Activated CD8-positive, alpha-beta T cell treated with anti-CD3 and anti-CD28 coated beads for 36 hours (primary cell): ENCODE results near the gene RPL10A. TPM values are rescaled to one million over a fixed set of nuclear protein-coding genes. Genes with fewer than 3 reads are reported as not detected.

Experiments used
- ATAC-seq: fragments of 200-7000 bp; cut with Tn5 transposase; one replicate; pipeline ENCODE4 v1.10.0; 2021; ENCODE audit warnings: mild to moderate bottlenecking, moderate library complexity
- CTCF ChIA-PET: fragments of 350-600 bp; sonication (Branson Sonifier 250); formaldehyde crosslinking; loops from one replicate; lab custom pipeline; 2021; ENCODE audit warnings: antibody characterized with exemption; lab: Charles Lee
- POLR2A ChIA-PET: fragments of 350-600 bp; sonication (Branson Sonifier 250); formaldehyde crosslinking; loops from one replicate; lab custom pipeline; 2021; ENCODE audit warnings: antibody characterized with exemption; lab: Charles Lee
- DNase-seq: peaks from one replicate; pipeline ENCODE4 v3.0.0-alpha.2; 2020
- H3K27ac Mint-ChIP-seq: one replicate; pipeline ENCODE4 v1.8.0; 2021; ENCODE audit warnings: mild to moderate bottlenecking, mixed read lengths
- H3K27me3 Mint-ChIP-seq: one replicate; pipeline ENCODE4 v1.8.0; 2021; ENCODE audit warnings: mixed read lengths
- H3K36me3 Mint-ChIP-seq: one replicate; pipeline ENCODE4 v1.8.0; 2021; ENCODE audit warnings: low read depth, mixed read lengths
- H3K4me1 Mint-ChIP-seq: one replicate; pipeline ENCODE4 v1.8.0; 2021; ENCODE audit warnings: low read depth, mixed read lengths
- H3K4me3 Mint-ChIP-seq: one replicate; pipeline ENCODE4 v1.8.0; 2021; ENCODE audit warnings: mild to moderate bottlenecking, moderate library complexity, mixed read lengths
- H3K9me3 Mint-ChIP-seq: one replicate; pipeline ENCODE4 v1.8.0; 2021; ENCODE audit warnings: mixed read lengths
- intact Hi-C: fragments of 100-400 bp; cut with micrococcal nuclease; formaldehyde crosslinking; loops from one replicate; pipeline ENCODE4 v1.10.0; 2022
- total RNA-seq, 2 experiments: library from RNA; stranded (reverse); gene quantifications; one replicate each; pipeline ENCODE4 v1.2.3, GENCODE V29; 2021
- TF ChIP-seq, protein P1 (sequence below): fragments of 200-600 bp; IDR thresholded peaks from one replicate; pipeline ENCODE4 v1.8.0; 2022; ENCODE audit warnings: antibody characterized with exemption, mild to moderate bottlenecking

RPL10A gene
- total RNA-seq, 2 experiments from 2014 or later = 2,322 to 2,393 TPM

DNA sequence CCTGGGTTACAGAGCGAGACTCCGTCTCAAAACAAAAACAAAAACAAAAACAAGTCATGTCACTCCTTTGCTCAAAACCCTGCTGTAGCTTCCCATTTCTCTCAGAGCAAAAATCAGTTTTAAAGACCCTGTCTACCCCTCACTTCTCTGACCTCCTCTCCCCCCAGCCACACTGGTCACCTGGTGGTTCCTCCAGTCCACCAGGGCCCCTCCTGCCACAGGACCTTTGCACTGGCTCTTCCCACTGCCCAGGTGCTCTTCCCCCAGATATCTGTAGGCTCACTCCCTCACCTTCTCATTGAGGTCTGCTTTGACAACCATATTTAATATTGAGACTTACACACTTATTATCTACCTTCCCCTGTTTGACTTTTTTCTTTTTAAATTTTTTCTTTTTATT lies 33.6 kb downstream of the RPL10A start:
- H3K4me1 Mint-ChIP-seq = peaks cover 5% of the 10 kb centered on the region
- H3K4me3 Mint-ChIP-seq = no peak overlapping the region
- ATAC-seq (no peak), DNase-seq (no peak)
- ChIA-PET POLR2A (no interaction called here), CTCF (interaction anchor here (0.9 to 1.1 kb wide), 2 partner anchors 235 to 384 kb away, joined by 3 to 5 read pairs; partner anchors contain the start of gene ARMC12)
- intact Hi-C loops = no loop called here
- H3K9me3 Mint-ChIP-seq = no peaks in the 10 kb centered on the region
- TF ChIP-seq, protein P1, sequence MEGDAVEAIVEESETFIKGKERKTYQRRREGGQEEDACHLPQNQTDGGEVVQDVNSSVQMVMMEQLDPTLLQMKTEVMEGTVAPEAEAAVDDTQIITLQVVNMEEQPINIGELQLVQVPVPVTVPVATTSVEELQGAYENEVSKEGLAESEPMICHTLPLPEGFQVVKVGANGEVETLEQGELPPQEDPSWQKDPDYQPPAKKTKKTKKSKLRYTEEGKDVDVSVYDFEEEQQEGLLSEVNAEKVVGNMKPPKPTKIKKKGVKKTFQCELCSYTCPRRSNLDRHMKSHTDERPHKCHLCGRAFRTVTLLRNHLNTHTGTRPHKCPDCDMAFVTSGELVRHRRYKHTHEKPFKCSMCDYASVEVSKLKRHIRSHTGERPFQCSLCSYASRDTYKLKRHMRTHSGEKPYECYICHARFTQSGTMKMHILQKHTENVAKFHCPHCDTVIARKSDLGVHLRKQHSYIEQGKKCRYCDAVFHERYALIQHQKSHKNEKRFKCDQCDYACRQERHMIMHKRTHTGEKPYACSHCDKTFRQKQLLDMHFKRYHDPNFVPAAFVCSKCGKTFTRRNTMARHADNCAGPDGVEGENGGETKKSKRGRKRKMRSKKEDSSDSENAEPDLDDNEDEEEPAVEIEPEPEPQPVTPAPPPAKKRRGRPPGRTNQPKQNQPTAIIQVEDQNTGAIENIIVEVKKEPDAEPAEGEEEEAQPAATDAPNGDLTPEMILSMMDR = no peak
- H3K36me3 Mint-ChIP-seq = no peaks in the 10 kb centered on the region
- H3K27me3 Mint-ChIP-seq = peaks cover 11% of the 10 kb centered on the region
- no peak overlapping the region for H3K27ac Mint-ChIP-seq

DNA sequence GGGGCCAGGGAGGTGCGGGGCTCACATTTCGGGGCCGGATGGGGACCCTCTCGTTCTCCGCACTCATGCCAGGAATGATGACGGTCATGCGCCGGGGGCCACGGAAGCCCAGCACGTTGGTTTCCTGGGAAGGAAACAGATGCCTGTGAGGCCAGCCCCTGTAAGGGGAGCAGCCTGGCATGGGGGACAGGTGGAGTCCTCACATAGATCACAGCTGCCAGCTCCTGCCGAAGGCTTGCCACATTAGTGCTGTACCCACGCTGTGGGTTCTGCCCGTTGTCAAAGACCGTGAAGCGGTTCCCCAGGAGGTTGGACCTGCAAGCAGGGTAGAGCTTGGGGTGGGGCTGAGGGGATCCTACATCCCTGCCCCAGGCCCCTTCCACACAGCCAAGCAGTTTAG lies 35.3 kb downstream of the RPL10A start:
- ChIA-PET CTCF (interaction anchor here (1.2 to 3.6 kb wide), 2 partner anchors 19 to 54 kb away, joined by 3 to 21 read pairs; no protein-coding TSS in a partner anchor), POLR2A (no interaction called here)
- DNase-seq = no peak
- ATAC-seq = no peak
- Mint-ChIP-seq H3K4me1 (peaks cover 3% of the 10 kb centered on the region), H3K9me3 (no peaks in the 10 kb centered on the region), H3K27ac (no peak overlapping the region), H3K27me3 (peaks cover 9% of the 10 kb centered on the region), H3K36me3 (no peaks in the 10 kb centered on the region), H3K4me3 (no peak overlapping the region)
- TF ChIP-seq, protein P1 = no peak
- intact Hi-C loops = no loop called here

DNA sequence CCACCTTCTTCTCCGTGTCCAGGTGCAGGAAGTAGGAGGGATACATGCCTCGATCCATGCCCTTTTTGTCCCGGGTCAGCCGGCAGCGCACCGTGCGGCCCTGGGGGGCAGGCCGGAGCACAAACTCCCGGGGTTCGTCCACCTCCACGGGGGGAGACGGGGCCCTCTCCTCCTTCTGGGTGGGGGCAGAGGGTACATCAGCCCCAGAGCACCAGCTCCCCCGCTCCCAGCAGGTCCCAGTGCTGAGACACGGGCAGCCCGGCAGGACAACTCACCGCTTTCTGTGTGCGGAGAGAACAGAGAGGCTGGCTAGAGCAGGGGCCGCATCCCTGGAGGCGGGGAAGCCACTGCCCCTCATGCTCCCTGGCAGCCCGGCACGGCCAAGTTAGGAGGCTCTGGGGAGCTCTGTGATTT lies 37.8 kb downstream of the RPL10A start:
- CTCF ChIA-PET = interaction anchor here (0.6 to 3.6 kb wide), 2 partner anchors 17 to 56 kb away, joined by 3 to 21 read pairs; no protein-coding TSS in a partner anchor
- H3K27ac Mint-ChIP-seq = no peak overlapping the region
- ATAC-seq (no peak), DNase-seq (no peak)
- H3K36me3 Mint-ChIP-seq = no peaks in the 10 kb centered on the region
- H3K9me3 Mint-ChIP-seq = no peaks in the 10 kb centered on the region
- intact Hi-C loops = no loop called here
- no peaks in the 10 kb centered on the region for H3K4me1 Mint-ChIP-seq
- POLR2A ChIA-PET = no interaction called here
- TF ChIP-seq, protein P1 = no peak
- H3K27me3 Mint-ChIP-seq = peaks cover 4% of the 10 kb centered on the region
- no peak overlapping the region for H3K4me3 Mint-ChIP-seq

DNA sequence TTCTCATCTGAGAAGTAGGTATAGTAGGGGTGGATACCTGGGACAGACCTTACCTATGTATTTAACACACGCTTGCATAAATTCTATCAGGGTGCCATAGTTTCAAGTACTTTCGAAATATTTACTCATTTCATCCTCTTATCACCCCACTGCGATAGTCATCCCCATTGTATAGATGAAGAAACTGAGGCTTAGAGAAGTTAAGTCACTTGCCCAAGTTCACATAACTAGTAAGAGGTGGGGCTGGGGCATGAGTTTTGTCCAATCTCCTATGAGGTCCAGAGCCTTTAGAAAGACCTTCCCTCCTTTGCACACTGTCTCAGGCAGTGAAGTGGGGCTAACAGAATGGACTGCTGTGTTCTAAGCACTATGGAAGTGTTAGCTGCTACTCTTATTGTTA lies 38.3 kb downstream of the RPL10A start:
- Mint-ChIP-seq H3K36me3 (no peaks in the 10 kb centered on the region), H3K27me3 (peaks cover 5% of the 10 kb centered on the region), H3K4me1 (peaks cover 3% of the 10 kb centered on the region), H3K9me3 (no peaks in the 10 kb centered on the region), H3K4me3 (no peak overlapping the region), H3K27ac (no peak overlapping the region)
- DNase-seq = no peak
- ATAC-seq = no peak
- intact Hi-C loops = no loop called here
- ChIA-PET POLR2A (interaction anchor here (1.4 kb wide), 1 partner anchor 10 kb away, joined by 3 read pairs; no protein-coding TSS in a partner anchor), CTCF (interaction anchor here (0.9 kb wide), 1 partner anchor 16 kb away, joined by 4 read pairs; no protein-coding TSS in a partner anchor)
- TF ChIP-seq, protein P1 = no peak

DNA sequence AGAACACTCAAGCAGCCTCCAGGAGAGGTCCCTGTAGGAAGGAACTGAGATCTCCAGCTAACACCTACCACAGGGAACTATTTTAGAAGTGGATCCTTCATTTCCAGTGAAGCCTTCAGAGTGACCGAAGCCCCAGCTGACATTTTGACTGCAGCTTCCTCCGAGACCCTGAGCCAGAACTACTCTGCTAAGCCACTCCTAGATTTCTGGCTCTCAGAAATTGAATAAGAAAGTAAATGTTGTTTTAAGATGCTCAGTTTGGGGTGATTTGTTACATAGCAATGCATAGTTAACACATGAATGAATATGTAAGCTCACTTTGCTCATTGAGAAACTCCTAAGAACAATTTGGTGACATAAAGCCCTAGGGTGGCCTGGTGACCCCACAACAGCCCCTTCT lies 39.0 kb downstream of the RPL10A start:
- POLR2A ChIA-PET = interaction anchor here (1.4 kb wide), 1 partner anchor 11 kb away, joined by 3 read pairs; no protein-coding TSS in a partner anchor

More for the DNA sequence above, 39.0 kb downstream of the RPL10A start:
- Mint-ChIP-seq H3K9me3 (no peaks in the 10 kb centered on the region), H3K27me3 (peaks cover 3% of the 10 kb centered on the region), H3K4me1 (peaks cover 3% of the 10 kb centered on the region), H3K36me3 (no peaks in the 10 kb centered on the region), H3K27ac (no peak overlapping the region), H3K4me3 (no peak overlapping the region)
- CTCF ChIA-PET = interaction anchor here (0.9 kb wide), 1 partner anchor 15 kb away, joined by 4 read pairs; no protein-coding TSS in a partner anchor
- TF ChIP-seq, protein P1 = no peak
- ATAC-seq = no peak
- no peak for DNase-seq
- intact Hi-C loops = no loop called here
